Peyer's patch (tissue), 4 donors: ENCODE data around the gene EFS.

Experiments used
- CTCF ChIP-seq, 6 experiments: fragments of 450-650 bp in 4 of 6; fragments of 200-600 bp in 2 of 6; sonication (generic) in 1 of 6; IDR thresholded peaks; one replicate each; pipeline ENCODE4 v1.5.1; 2017 to 2019; ENCODE audit warnings: antibody characterized with exemption in 6 of 6, mild to moderate bottlenecking in 3 of 6, moderate library complexity in 1 of 6
- POLR2A ChIP-seq, 2 donors: fragments of 450-650 bp; IDR thresholded peaks; one replicate each; pipeline ENCODE4 v1.5.1; 2017; ENCODE audit warnings: antibody characterized with exemption in 2 of 2, mild to moderate bottlenecking in 2 of 2, moderate library complexity in 2 of 2

- no peak for TF ChIP-seq CTCF (IDR thresholded peaks at IDR 0.05)
- no peak for TF ChIP-seq POLR2A (IDR thresholded peaks at IDR 0.05)
Observed at GRCh38 chr14:23319746-23320583, 45.0 kb downstream of the EFS start.
